ENCODE results near the gene MYBPHL.
"Not testable (repeated sequence)": the region's sequence is repeated elsewhere in the genome, so short reads cannot be mapped to it uniquely, and the experiment has no call there.

MYBPHL gene

GRCh38 chr1:109307274-109308021 is 637 bp upstream of the MYBPHL start:
- DNase-seq (ENCODE audit: low spot score): peak; percentile 84

DNA sequence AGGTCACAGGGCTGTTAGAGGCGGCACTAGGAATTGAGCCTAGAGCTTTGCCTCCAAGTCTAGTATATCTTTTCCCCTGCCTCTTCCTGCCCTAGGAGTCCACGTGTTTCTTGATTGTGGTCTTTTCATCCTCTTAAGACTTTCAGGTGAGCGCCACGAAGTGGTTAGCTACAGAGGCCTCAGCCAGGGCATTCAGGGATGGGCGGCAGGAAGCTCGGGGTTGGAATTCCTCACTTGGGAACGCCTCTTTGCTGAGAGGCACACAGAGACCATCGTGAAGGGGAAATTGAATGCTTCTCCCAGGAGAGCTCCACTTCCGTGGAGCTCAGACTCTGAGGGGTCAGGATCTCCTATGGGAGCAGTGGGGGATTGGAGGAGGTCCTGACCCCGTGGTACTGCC is 820 bp downstream of the MYBPHL start:
- not testable (repeated sequence) for DNase-seq (ENCODE audit: low spot score)

- DNase-seq (ENCODE audit: low spot score): peak; percentile 98
These were observed 2.4 kb downstream of the MYBPHL start for GRCh38 chr1:109304226-109304920.

GRCh38 chr1:109301874-109302273 is 4.9 kb downstream of the MYBPHL start:
- no peak for DNase-seq (ENCODE audit: low spot score)

- DNase-seq (ENCODE audit: low spot score): no peak
These were observed 6.1 kb downstream of the MYBPHL start for GRCh38 chr1:109300650-109301151.

GRCh38 chr1:109299558-109300343 is 7.1 kb downstream of the MYBPHL start:
- DNase-seq (ENCODE audit: low spot score): peak; percentile 99

DNA sequence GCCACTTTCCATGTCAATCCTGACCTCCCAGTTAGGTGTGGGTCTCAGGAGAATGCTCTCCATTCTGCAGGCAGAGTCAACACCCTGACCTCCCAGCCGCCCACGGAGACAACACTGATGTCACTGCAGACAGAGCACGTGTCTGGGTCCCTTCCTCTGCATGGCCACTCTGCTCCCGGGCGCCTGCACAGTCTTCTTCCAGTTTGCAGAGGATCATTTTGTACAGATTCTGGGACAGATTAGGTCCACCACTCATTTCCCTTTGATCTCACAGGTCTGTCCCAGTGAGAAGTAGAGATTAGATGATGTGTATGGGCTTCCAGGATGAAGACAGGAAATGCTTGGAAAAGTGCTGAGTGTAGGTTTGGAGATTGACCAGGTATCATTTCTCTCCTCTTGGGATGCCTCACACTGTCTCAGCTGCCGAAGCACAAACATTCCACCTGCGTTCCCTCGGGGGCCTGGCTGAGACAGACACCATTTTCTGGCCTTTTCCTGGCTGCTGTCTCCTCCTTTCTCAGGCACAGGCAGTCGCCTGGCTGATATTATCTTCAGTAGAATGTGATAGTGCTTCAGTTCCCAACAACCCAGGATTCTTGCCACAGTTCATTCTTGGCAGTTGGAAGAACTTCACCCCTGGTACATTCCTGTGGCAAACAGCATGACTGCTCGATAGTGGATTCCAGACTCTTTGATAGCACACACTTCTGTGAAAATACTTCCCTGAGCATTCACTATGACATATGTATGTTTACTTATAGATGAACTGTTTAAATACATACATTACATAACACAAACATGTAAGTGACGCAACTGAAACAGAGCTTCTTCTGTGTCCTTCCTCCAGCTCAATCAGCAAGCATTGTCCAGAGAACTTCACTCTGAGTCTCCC is 7.9 kb downstream of the MYBPHL start:
- DNase-seq (ENCODE audit: low spot score): peak; percentile 89

GRCh38 chr1:109296782-109297181 is 10.0 kb downstream of the MYBPHL start:
- no peak for DNase-seq (ENCODE audit: low spot score)

GRCh38 chr1:109295712-109296415 is 10.9 kb downstream of the MYBPHL start:
- DNase-seq (ENCODE audit: low spot score): no peak

DNA sequence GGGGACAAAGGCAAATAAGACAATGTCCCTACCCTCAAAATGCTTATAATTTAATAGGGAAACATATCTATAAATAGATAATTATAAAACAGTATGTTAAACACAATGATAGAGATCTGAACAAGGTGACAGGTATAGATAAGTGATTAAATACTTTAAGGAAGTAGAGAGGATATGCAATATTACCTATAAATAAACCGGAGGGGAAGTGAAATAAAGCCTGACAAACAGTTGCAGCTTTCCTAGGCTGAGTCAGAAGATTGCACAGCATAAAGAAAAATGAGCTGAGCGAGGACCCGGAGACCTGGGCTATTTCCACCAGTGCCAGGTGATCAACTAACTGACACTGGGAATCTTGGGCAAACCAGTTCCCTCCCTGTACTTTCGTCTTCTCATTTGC is 12.3 kb downstream of the MYBPHL start:
- DNase-seq (ENCODE audit: low spot score): no peak

- no peak for DNase-seq (ENCODE audit: low spot score)
These were observed 13.8 kb downstream of the MYBPHL start for GRCh38 chr1:109293026-109293425.

GRCh38 chr1:109292364-109292763 is 14.4 kb downstream of the MYBPHL start:
- DNase-seq (ENCODE audit: low spot score): no peak

- DNase-seq (ENCODE audit: low spot score): peak; percentile 88
These were observed 15.8 kb downstream of the MYBPHL start for GRCh38 chr1:109290998-109291397.

DNA sequence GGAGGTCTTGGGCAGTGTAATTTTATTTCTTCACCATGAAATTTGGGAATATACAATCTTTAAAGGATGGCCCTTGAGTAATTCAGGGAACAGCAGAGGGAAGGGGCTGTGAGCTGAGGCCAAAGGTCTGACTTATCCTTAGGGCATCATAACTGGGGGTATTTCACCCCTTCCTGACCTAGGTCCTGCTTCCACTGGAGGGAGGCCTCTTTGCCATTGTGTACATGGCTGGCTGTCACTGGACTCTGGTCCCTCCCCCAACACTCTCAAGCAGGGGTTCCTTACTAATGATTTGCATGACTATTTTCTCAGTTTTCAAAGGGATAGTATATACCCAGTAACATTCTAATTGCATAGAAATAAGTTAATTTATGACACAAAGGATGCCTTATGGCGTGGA is 16.7 kb downstream of the MYBPHL start:
- no peak for DNase-seq (ENCODE audit: low spot score)

DNA sequence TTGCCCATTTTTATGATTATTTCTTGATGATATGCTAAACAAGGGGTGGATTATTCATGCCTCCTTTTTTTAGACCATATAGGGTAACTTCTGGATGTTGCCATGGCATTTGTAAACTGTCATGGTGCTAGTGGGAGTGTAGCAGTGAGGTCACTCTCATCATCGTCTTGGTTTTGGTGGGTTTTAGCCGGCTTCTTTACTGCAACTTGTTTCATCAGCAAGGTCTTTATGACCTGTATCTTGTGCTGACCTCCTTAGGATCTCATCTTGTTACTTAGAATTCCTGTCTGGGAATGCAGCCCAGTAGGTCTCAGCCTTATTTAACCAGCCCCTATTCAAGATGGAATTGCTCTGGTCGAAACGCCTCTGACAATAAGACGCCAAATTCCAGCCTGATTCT is 20.0 kb downstream of the MYBPHL start:
- not testable (repeated sequence) for DNase-seq (ENCODE audit: low spot score)

DNA sequence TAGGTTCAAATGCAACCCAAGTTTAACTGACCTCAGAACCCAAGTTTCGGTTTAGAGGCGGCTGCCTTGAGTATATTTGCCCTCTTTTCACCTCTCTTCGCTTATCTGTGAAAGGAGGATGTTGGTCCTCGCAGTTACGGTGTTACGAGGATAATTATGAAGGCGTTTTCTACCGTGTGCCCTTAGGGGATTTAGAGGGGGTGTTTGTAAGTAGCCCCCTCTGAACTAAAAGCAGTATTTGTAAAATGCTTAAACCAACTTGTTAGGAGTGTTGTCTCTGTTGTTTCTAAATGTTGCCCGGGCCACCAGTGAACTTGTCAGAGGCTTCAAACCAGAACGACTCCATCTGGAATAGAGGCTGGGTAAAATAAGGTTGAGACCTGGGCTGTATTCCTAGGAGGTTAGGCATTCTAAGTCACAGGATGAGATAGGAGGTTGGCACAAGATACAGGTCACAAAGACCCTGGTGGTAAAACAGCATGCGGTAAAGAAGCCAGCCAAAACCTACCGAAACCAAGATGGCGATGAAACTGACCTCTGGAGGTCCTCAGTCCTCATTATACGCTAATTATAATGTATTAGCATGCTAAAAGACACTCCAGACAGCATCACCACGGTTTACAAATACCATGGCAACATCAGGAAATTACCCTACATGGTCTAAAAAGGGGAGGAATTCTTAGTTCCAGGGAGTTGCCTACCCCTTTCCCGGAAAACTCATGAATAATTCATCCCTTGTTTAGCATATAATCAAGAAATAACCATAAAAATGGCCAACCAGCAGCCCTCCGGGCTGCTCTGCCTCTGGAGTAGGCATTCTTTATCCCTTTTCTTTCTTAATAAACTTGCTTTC is 22.8 kb downstream of the MYBPHL start:
- DNase-seq (ENCODE audit: low spot score): no peak

DNA sequence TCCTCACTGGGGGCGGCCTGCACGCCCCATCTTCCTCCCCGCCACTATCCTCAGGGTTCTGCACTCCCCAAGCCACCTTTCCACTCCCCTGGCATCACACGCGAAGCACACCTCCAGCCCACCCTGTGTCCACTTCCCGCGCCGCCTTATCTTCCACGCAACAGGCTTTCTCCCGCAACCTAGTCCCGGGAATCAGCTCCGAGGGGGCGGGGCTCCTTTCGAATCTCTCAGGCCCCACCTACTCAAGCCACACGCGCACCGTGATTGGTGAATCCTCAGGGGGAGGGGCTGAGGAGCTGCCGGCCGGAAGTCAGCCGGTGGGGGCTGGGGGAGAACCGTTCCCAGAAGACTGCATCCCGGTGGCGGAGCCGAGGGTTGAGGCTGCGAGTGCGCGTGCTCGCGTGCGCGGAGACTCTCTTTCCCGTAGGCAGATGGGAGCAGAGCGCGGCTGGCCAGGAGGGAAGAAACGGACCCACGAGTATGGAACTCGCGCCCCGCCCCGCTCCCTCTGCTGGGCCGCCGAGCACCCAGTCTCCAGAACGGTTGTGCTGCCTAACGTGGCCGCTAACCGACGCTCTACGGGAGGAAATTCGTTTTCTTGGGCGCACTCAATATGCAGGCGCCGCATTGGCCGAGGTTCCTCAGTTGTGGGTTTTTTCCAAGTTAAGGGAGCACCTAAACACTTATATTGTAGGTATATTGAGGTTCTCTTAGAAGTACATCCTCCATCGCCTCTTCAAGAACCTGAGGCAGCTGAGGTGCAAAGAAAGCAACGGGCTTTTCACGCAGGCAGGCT is 23.7 kb downstream of the MYBPHL start, which contains the start of gene PSRC1:
Gene PSRC1 (minus strand): TSS at position 194 of the 796 bp plus-strand sequence.
- peak; percentile 99 for DNase-seq (ENCODE audit: low spot score)

- no peak for DNase-seq (ENCODE audit: low spot score)
These were observed 24.3 kb downstream of the MYBPHL start for GRCh38 chr1:109282497-109282951.

Measured in pons (tissue), 1 donor.